ES-I3 (cell line): ENCODE results near the gene GNG11.
A peak's percentile ranks its signal among the peaks of the same experiment; 100 is the strongest.
"Not testable (repeated sequence)": the region's sequence is repeated elsewhere in the genome, so short reads cannot be mapped to it uniquely, and the experiment has no call there.

Experiments
- H3K36me3 ChIP-seq: 2 replicates; pipeline ENCODE4 v1.6.1; 2013; ENCODE audit warnings: mild to moderate bottlenecking, low read length, control low read depth, moderate library complexity; ENCODE audit not compliant: insufficient read depth
- H3K4me1 ChIP-seq: 2 replicates; pipeline ENCODE4 v1.6.1; 2013; ENCODE audit warnings: mild to moderate bottlenecking, control low read depth, low read length; ENCODE audit not compliant: insufficient read depth
- H3K9ac ChIP-seq: 2 replicates; pipeline ENCODE4 v1.6.1; 2013; ENCODE audit warnings: low read depth, mild to moderate bottlenecking, low read length, moderate library complexity
- H3K9me3 ChIP-seq: 2 replicates; pipeline ENCODE4 v1.6.1; 2013; ENCODE audit warnings: mild to moderate bottlenecking, low read length, moderate library complexity; ENCODE audit not compliant: control insufficient read depth, insufficient read depth

The GNG11 gene

DNA sequence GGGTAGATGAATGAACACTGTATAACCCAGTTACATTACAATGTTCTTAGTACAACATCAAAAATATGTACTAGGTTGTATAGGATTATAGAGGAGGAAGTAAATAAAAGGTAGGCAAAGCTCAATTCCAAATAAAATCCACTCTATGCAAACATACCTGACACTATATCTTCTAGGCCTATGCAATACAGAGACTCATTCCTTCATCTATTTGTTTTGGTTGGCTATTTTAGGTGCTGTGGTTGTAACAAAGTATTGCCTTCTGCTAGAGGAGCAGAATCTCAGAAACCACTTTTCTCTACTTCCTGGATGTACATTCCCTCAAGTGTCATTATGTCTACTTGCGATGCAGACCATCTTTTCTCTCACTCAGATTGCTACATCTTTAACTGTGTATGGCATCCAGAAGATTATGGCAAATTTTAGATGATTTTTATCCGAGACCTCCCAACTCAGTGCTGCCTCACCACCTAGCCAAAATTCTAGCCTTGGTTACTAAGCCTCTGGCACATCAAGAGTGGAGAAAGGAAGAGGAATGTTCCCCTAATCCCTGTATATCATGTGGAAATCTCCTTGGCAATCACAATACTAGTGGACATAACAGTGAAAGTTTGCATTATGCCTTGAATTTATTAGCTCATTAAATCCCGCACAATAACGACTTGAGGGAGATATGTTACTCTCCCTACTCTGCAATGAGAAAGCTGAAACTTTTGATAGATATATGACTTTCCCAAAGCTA lies 25.5 kb upstream of the GNG11 start:
- H3K9me3 ChIP-seq, result no peaks in the 10 kb centered on the region
- no peaks in the 10 kb centered on the region for H3K4me1 ChIP-seq
- H3K36me3 ChIP-seq, result no peaks in the 10 kb centered on the region
- no peak overlapping the region for H3K9ac ChIP-seq

DNA sequence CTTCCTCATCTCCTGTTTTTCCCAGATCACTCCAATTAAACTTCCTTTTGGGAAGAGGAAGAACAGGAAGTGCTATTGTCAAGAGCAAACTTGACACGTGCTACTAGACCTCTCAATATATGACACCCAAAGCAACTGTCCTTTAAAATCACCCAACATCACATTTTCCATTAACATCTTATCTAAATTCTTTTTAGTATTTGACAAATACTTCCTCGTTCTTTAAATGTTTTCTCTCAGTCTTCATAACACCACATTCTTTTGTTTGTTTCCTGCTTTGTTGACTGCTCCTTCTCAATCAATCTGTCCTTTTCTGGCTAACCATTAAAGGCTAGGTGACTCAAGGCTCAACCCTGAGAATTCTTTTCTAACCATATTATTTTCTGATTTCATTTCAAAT lies 23.9 kb upstream of the GNG11 start:
- H3K4me1 ChIP-seq, result no peaks in the 10 kb centered on the region
- H3K9me3 ChIP-seq, result no peaks in the 10 kb centered on the region
- H3K9ac ChIP-seq, result no peak overlapping the region
- H3K36me3 ChIP-seq, result no peaks in the 10 kb centered on the region

DNA sequence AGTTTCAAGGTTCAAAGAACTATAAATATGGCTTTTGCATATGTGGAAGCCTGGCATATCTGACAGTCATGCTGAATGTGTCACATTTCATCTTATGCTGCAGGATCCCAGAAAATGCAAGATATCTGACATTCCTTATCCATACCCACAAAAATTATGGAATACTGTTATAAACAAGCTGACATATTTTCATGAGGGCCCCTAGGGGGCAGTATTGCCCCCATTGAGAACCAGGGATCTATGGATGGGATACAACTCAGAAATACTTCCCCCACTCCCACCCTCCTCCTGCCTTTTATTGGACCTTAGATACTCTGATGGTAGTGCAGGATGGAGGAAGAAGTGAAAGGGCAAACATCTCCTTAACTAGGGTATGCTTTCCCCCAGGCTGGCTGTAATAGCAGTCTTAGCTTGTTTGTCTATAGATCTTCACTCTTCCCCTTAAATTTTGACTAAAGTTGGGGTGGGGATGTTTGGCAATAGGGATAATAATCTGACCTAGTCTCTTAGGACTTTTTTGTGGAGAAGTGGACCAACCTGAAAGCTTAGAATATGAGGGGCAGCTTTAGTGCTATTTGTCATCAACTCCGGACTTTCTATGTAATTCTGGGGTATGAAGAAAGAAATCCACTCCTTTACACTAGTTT lies 18.6 kb upstream of the GNG11 start:
- Histone ChIP-seq H3K9me3 (no peaks in the 10 kb centered on the region), H3K9ac (no peak overlapping the region), H3K36me3 (no peaks in the 10 kb centered on the region), H3K4me1 (peaks cover 3% of the 10 kb centered on the region; the same call in 1 of the 2 replicates)

DNA sequence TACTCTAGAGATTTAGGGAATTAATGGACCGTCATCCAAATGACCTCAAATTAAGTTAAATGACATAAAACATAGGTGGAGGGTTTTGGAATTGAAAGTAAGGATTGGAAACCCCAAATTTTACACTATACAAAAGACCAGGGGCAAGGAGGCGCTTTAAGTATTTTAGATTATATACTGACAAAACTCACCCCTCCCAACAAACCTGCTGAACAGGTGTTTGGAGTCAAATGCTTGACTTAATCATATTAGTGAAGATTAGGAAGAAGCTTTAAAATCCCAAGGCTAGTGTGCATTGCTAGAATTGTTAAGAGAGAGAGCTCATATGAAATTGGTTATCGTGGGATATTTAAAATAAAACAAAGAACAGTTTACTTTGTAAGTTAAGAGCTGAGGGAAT lies 15.3 kb upstream of the GNG11 start, which contains the start of gene GNGT1:
Gene GNGT1, plus strand, starts transcription at position 301 of the 400 bp plus-strand sequence. CDS start 180 bp downstream, outside the sequence.
- no peaks in the 10 kb centered on the region for H3K36me3 ChIP-seq
- H3K4me1 ChIP-seq, result peaks cover 3% of the 10 kb centered on the region; the same call in 1 of the 2 replicates
- H3K9me3 ChIP-seq, result no peaks in the 10 kb centered on the region
- H3K9ac ChIP-seq, result no peak within 1 kb of the TSS

DNA sequence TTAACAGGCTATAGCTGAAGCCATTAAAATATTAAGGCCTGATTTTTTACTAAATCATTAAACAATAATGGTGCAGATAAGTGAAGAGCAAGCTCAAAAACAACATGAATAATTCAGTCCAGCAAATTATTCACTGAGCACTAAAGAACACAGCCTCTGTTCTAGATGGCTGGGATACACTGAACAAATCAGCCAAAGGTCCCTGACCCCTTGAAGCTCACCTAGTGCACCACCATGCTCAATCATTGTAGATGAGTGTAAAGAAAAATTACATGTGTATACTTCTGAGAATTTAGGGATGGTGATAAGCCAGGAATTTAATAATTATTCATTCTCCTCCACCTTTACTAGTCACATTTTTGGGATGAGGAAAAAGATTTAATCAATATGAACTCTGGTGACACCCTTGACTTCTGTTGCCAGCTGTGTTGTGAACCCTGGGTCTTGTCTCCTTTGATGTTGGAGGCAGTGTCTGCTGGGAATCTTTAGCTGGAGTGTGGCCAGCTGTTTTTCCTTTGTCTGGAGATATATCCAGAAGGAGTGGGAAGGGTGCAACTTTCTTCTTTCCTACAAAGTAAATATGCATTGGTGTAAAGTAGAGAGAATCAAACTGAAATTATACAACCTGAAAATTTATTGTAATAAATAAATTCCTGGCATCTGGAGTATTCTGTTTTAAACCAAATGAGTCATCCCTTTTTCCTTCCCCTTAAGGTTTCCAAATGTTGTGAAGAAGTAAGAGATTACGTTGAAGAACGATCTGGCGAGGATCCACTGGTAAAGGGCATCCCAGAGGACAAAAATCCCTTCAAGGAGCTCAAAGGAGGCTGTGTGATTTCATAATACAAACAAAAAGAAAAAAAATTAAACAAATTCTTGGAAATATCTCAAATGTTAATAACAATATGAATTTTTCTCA lies 11.2 kb upstream of the GNG11 start:
- no peaks in the 10 kb centered on the region for H3K9me3 ChIP-seq
- H3K36me3 ChIP-seq, result no peaks in the 10 kb centered on the region
- H3K9ac ChIP-seq, result no peak overlapping the region
- H3K4me1 ChIP-seq, result no peaks in the 10 kb centered on the region

DNA sequence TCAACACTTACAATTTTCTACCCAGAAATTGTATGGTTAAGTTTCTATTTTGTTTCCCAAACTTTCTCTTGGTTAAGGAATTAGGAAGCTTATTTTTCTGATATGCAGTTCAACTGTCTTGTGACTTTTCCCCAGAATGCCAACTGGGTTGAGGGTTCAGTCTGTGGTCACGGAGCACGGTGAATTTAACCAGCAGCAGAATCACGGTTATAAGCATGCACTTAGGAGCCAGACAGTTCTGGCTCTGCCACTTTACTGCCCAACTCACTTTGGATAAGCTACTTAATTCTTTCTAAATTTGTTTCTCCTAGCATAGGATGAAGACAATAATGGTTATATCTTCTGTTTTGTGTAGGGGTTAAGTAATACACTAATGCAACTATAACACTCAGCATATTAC lies 10.3 kb upstream of the GNG11 start:
- not testable (repeated sequence) for H3K4me1 ChIP-seq, H3K9ac ChIP-seq, H3K36me3 ChIP-seq, H3K9me3 ChIP-seq

DNA sequence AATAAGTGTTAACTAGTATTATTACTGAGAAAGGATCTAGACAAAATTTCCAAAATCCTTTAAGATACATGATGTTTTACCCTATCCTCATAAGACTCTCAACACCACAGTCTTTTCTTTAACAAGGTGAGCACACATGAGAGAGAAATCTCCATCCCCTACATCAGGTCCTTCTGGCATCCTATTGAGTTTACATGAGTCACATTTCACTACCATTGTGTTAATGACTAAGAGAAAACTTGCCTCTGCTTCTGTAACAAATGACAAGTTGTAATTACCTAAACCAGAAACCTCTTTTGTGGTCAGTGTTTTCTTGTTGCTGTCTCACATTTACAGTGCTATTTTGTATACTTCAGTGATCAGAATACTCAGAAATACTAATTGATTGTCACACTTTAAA lies 9.9 kb upstream of the GNG11 start:
- H3K4me1 ChIP-seq, H3K36me3 ChIP-seq, H3K9me3 ChIP-seq, H3K9ac ChIP-seq: not testable (repeated sequence)

DNA sequence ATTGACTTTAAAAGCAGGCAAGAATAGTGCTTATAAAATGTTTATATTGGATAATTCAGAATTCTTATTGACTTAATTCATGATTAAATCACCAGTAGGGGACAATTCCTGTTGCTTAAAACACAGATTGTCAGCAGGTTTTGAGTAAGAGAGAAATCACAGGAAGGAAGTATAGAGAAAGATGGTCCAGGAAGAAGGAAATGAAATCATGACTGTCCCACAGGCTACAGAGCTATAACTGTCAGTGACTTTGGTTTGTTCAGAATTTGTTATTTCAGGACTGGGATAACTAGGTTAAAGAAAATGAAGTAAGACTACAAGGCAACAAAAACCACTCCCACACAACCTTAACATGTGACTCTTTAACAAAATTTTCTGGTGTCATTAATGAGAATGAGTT lies 8.3 kb upstream of the GNG11 start:
- Histone ChIP-seq H3K4me1 (no peaks in the 10 kb centered on the region), H3K9ac (no peak overlapping the region), H3K36me3 (no peaks in the 10 kb centered on the region), H3K9me3 (no peaks in the 10 kb centered on the region)

DNA sequence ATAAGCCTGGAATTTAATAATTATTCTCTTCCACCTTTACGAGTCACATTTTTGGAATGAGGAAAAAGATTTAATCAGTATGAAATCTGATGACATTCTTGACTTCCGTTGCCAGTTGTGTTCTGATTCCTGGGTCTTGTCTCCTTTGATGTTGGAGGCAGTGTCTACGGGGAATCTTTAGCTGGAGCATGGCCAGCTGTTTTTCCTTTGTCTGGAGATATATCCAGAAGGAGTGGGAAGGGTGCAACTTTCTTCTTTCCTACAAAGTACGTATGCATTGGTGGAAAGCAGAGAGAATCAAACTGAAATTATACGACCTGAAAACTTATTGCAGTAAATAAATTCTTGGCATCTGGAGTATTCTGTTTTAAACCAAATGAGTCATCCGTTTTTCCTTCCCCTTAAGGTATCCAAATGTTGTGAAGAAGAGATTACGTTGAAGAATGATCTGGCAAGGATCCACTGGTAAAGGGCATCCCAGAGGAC lies 6.9 kb upstream of the GNG11 start:
- Histone ChIP-seq H3K9me3 (no peaks in the 10 kb centered on the region), H3K4me1 (no peaks in the 10 kb centered on the region), H3K9ac (no peak overlapping the region), H3K36me3 (no peaks in the 10 kb centered on the region)

DNA sequence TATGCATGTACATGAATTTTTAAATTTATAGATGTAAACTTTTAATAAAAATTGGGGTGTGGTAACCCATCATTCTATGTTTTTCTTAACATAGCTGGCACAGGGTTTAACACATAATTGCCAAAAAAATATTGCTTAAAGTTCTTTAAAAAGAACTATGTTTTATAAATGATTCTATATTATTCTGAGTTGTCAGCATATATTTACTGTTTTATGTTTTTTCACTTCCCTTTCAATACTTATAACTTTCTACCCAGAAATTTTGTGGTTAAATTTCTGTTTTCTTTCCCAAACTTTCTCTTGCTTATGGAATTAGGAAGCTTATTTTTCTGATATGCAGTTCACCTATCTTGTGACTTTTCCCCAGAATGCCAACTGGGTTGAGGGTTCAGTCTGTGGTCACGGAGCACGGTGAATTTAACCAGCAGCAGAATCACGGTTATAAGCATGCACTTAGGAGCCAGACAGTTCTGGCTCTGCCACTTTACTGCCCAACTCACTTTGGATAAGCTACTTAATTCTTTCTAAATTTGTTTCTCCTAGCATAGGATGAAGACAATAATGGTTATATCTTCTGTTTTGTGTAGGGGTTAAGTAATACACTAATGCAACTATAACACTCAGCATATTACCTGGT lies 6.2 kb upstream of the GNG11 start:
- H3K36me3 ChIP-seq, H3K4me1 ChIP-seq, H3K9me3 ChIP-seq, H3K9ac ChIP-seq: not testable (repeated sequence)

DNA sequence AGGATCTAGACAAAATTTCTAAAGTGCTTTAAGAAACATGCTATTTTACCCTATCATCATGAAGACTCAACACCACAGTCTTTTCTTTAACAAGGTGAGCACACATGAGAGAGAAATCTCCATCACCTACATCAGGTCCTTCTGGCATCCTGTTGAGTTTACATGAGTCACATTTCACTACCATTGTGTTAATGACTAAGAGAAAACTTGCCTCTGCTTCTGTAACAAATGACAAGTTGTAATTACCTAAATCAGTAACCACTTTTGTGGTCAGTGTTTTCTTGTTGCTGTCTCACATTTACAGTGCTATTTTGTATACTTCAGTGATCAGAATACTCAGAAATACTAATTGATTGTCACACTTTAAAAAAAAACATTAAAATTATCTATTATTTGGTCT lies 5.6 kb upstream of the GNG11 start:
- H3K9ac ChIP-seq, result not testable (repeated sequence)

DNA sequence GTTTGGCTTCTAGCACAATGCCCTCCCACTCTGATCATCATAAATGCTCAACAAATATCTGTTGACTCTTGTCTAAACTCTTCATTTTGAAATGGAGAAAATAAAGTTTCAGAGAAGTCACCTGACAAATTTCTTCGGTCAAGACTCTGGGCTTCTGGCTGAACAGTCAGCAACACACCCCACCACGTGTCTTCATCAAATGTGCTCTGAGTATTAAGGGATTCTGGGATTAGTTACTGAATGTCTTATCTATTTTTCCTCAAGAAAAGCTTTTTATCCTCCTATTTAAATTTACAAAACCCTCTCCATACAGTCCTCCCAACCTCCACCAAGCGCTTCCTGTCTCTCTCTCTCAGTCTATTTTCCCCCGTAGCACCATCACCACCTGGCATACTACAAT lies 5.2 kb upstream of the GNG11 start:
- H3K9ac ChIP-seq, H3K36me3 ChIP-seq, H3K4me1 ChIP-seq, H3K9me3 ChIP-seq: not testable (repeated sequence)

More for the DNA sequence above, 5.6 kb upstream of the GNG11 start:
- H3K4me1 ChIP-seq, H3K9me3 ChIP-seq, H3K36me3 ChIP-seq: not testable (repeated sequence)

DNA sequence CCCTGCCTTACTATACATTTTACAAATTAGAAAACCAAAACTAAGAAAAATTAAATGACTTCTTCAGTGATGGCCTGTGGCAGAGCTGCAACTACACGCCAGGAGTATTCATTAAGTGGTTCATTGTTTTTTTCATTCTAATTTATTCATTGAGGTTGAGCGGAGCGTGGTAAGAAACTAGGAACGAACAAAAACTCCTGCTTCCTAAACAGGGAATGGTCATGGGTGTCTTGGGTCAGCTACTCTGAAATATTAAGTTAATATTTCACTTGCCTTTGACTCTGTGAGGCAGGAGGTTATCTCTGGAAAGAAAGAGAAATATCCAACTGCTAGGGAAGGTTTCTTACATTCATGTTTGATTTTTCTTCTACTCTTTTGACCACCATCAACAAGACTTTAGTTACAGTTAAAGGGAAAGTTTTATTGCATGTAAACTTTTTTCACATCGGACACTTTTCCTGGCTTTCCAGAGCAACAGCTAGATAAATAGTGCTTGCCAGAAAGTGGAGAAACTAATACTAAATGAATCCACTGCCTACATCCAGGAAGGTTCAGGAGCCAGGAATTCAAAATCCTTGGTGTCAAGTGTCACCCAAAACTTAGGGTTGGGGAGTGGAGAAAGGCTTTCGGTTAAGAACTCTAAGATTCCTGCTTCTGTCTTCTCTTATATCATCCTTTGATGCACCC lies 896 bp upstream of the GNG11 start:
- Histone ChIP-seq H3K9ac (no peak overlapping the region; the same call in 1 of the 2 replicates), H3K36me3 (no peaks in the 10 kb centered on the region), H3K4me1 (peaks cover 10% of the 10 kb centered on the region), H3K9me3 (no peaks in the 10 kb centered on the region)

DNA sequence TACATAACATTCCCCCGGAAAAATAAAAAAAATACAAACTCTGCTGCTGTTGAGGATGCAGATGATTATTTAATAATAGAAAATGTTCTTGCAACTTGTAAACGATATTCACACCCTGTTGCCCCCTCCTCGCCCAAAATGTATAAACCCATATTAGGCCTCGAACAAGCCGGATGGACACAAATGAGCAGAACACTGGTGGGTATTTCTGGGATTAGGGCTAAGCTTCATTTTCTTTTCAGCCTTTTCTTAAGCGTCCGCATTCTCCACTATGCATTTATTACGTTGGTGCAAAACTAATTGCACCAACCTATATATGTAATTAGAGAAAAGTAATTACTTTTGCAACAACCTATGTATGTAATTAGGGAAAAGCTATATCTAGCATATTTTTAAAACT lies 349 bp upstream of the GNG11 start:
- Histone ChIP-seq H3K36me3 (no peaks in the 10 kb centered on the region), H3K9ac (peak overlapping the region; percentile 87), H3K4me1 (peaks cover 10% of the 10 kb centered on the region), H3K9me3 (no peaks in the 10 kb centered on the region)
